GM12878 (cell line): Measurements from ENCODE around the gene CA6. TPM values are rescaled to one million over a fixed set of nuclear protein-coding genes. Genes with fewer than 3 reads are reported as not detected.

Experiments
- ATAC-seq: fragments of 200-7000 bp; cut with Tn5 transposase; 3 replicates; pipeline ENCODE4 v1.9.1; 2020; ENCODE audit warnings: mild to moderate bottlenecking, moderate library complexity
- BruUV-seq: library from RNA; stranded (reverse); fragments of 400-500 nt; replicated peaks from 2 replicates; lab custom pipeline; 2021; lab: Mats Ljungman, UMichigan
- CTCF ChIA-PET: fragments of 300-600 bp; sonication (Branson Sonifier 250); formaldehyde crosslinking; extraction: SDS; loops from one replicate; lab custom pipeline; 2021; ENCODE audit warnings: inconsistent platforms; lab: Yijun Ruan, JAX
- POLR2A ChIA-PET: fragments of 350-600 bp; formaldehyde crosslinking; extraction: SDS; loops from one replicate; lab custom pipeline; 2021; ENCODE audit warnings: inconsistent platforms; lab: Charles Lee
- RAD21 ChIA-PET: fragments of 300-600 bp; sonication (Branson Sonifier 250); formaldehyde crosslinking; loops from one replicate; lab custom pipeline; 2023; ENCODE audit warnings: antibody characterized with exemption; ENCODE audit not compliant: unreplicated experiment; lab: Charles Lee
- SMC1A ChIA-PET: fragments of 300-600 bp; sonication (Branson Sonifier 250); formaldehyde crosslinking; loops from one replicate; lab custom pipeline; 2023; ENCODE audit not compliant: unreplicated experiment, uncharacterized antibody; lab: Charles Lee
- DNase-seq: peaks from one replicate; pipeline ENCODE4 v3.0.0-alpha.2; 2011; ENCODE audit warnings: low read depth, low spot score
- FAIRE-seq: peaks from 3 replicates; lab custom pipeline; 2011; peaks lifted over from hg19 to GRCh38; lab: Jason Lieb, UNC
- H2AFZ ChIP-seq: 2 replicates; pipeline ENCODE4 v1.6.0; 2011; ENCODE audit warnings: low read depth, low read length, control low read depth; ENCODE audit not compliant: control insufficient read depth
- H3K27ac ChIP-seq: 2 replicates; pipeline ENCODE4 v1.5.1; 2011; ENCODE audit warnings: control low read depth; ENCODE audit not compliant: control insufficient read depth, insufficient read depth
- H3K27me3 ChIP-seq, 2 experiments: replicated peaks in 1 of 2; 2 replicates each; pipeline versions ENCODE4 v1.6.0 to v1.6.1; 2011; ENCODE audit warnings: low read length in 1 of 2; ENCODE audit not compliant: control insufficient read depth in 2 of 2, insufficient read depth in 2 of 2
- H3K36me3 ChIP-seq, 2 experiments: 2 replicates each; pipeline ENCODE4 v1.5.1; 2011; ENCODE audit warnings: low read length in 1 of 2; ENCODE audit not compliant: control insufficient read depth in 2 of 2, insufficient read depth in 2 of 2
- H3K4me1 ChIP-seq: 2 replicates; pipeline ENCODE4 v1.6.1; 2011; ENCODE audit warnings: mild to moderate bottlenecking, low read length, moderate library complexity, mixed read lengths; ENCODE audit not compliant: control insufficient read depth, insufficient read depth
- H3K4me2 ChIP-seq: 2 replicates; pipeline ENCODE4 v1.6.0; 2011; ENCODE audit warnings: control low read depth; ENCODE audit not compliant: control insufficient read depth, insufficient read depth
- H3K4me3 ChIP-seq: fragments of 200-600 bp; sonication (generic); 2 replicates; pipeline ENCODE4 v1.5.1; 2016
- H3K79me2 ChIP-seq: 2 replicates; pipeline ENCODE4 v1.6.0; 2011; ENCODE audit warnings: low read length; ENCODE audit not compliant: control insufficient read depth, insufficient read depth
- H3K9ac ChIP-seq: 2 replicates; pipeline ENCODE4 v1.8.0; 2011; ENCODE audit warnings: low read length, control low read depth, mixed read lengths; ENCODE audit not compliant: control insufficient read depth, insufficient read depth
- H3K9me3 ChIP-seq: replicated peaks from 3 replicates; pipeline ENCODE4 v1.5.1; 2011; ENCODE audit warnings: mild to moderate bottlenecking, low read length; ENCODE audit not compliant: control insufficient read depth, insufficient read depth
- H4K20me1 ChIP-seq: 2 replicates; pipeline ENCODE4 v1.6.0; 2011; ENCODE audit not compliant: control insufficient read depth, insufficient read depth
- MEF2B ChIP-seq: fragments of 450-650 bp; IDR thresholded peaks from 2 replicates; pipeline ENCODE4 v1.6.1; 2018; ENCODE audit warnings: mild to moderate bottlenecking, moderate library complexity; ENCODE audit not compliant: partially characterized antibody, poor library complexity, severe bottlenecking
- PAX5 ChIP-seq: IDR thresholded peaks from 2 replicates; pipeline ENCODE4 v1.6.1; 2011; ENCODE audit warnings: low read depth, low read length, borderline replicate concordance
- POU2F2 ChIP-seq: IDR thresholded peaks from 3 replicates; pipeline ENCODE4 v1.6.1; 2011; ENCODE audit warnings: low read depth, mild to moderate bottlenecking, low read length, borderline replicate concordance
- SUPT20H ChIP-seq: IDR thresholded peaks from 2 replicates; pipeline ENCODE4 v1.6.1; 2011; ENCODE audit warnings: low read depth, mild to moderate bottlenecking, low read length, moderate library complexity, borderline replicate concordance; ENCODE audit not compliant: control insufficient read depth
- TARDBP ChIP-seq: IDR thresholded peaks from 2 replicates; pipeline ENCODE4 v1.6.1; 2016; ENCODE audit warnings: borderline replicate concordance
- TCF12 ChIP-seq: IDR thresholded peaks from 2 replicates; pipeline ENCODE4 v1.6.1; 2011; ENCODE audit warnings: low read depth, mild to moderate bottlenecking, low read length
- TCF3 ChIP-seq: IDR thresholded peaks from 2 replicates; pipeline ENCODE4 v1.6.1; 2012; ENCODE audit warnings: low read depth, mild to moderate bottlenecking, low read length, borderline replicate concordance; ENCODE audit not compliant: insufficient read depth
- ZNF592 ChIP-seq: fragments of 450-650 bp; IDR thresholded peaks from 2 replicates; pipeline ENCODE4 v1.6.1; 2017; ENCODE audit warnings: mild to moderate bottlenecking, moderate library complexity
- WGBS: methylation state at CpG from one replicate; pipeline ENCODE4 v1.1.6; 2016; ENCODE audit warnings: low lambda C conversion rate; ENCODE audit not compliant: insufficient replicate concordance, insufficient coverage; ENCODE audit errors: missing lambda C conversion rate; 5-methylcytosine and 5-hydroxymethylcytosine counted together
- in situ Hi-C: fragments of 300-500 bp; cut with MboI; formaldehyde crosslinking; loops from 9 replicates; pipeline ENCODE4 v1.14.3; 2018; ENCODE audit warnings: mixed read lengths
- intact Hi-C: fragments of 100-400 bp; cut with micrococcal nuclease; formaldehyde crosslinking; loops from one replicate; pipeline ENCODE4 v1.14.2; 2022; ENCODE audit not compliant: unreplicated experiment
- polyA plus RNA-seq, 11 experiments: library from polyadenylated mRNA; depleted of rRNA in 4 of 11; unstranded in 6 of 11; stranded (reverse) in 5 of 11; fragments of >200 nt; fragmentation: Nextera tagmentation in 4 of 11; fragmentation: Illumina TruSeq in 1 of 11; extraction: Ambion mirVana in 4 of 11; extraction: Trizol in 1 of 11; gene quantifications; 1 replicate in 1 of 11; 2 replicates in 10 of 11; pipeline versions ENCODE4 v1.2.1 to v1.2.3, GENCODE V29; 2011 to 2016; ENCODE audit warnings: inconsistent platforms in 2 of 11, missing spikeins in 2 of 11, low read depth in 1 of 11
- total RNA-seq, 4 experiments: library from RNA; depleted of rRNA in 3 of 4; stranded (reverse); fragments of >200 nt in 3 of 4; fragmentation: Illumina TruSeq in 1 of 4; extraction: Trizol in 1 of 4; gene quantifications; 2 replicates each; pipeline versions ENCODE4 v1.2.1 to v1.2.3, GENCODE V29; 2013 to 2021
- TF ChIP-seq, protein P1 (sequence below): IDR thresholded peaks from 2 replicates; pipeline ENCODE4 v1.6.1; 2012; ENCODE audit warnings: low read depth, low read length, improper control_type of control experiment

CA6 gene
- total and polyA plus RNA-seq, 10 of the 15 experiments (the other 5 are each of a cell fraction or from before 2014, with no cell fraction given): not detected

DNA sequence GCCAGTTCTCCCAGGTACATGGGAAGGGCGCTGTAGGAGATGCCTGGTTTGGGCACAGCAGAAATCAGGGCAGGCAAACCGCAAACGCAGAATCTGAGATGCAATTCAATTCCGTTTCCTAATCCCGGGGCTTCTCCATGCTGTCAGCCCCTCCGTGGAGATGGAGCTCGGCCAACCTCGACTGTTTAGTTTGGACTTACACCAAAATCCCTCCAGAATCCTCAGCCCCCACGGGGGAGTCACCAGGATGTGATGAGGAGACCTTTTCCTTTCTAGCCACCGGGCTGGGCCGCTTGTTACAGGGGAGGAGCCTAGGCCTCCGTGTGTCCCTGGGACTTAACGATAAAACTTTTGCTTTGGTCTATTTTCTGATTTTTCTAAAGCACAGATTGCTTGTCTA is 72.7 kb downstream of the CA6 start:
- DNase-seq: no peak
- no peaks in the 10 kb centered on the region for H3K36me3 ChIP-seq
- H3K27ac ChIP-seq: no peak overlapping the region
- ChIA-PET RAD21 (no interaction called here), POLR2A (no interaction called here), CTCF (no interaction called here), SMC1A (no interaction called here)
- no peaks in the 10 kb centered on the region for H3K27me3 ChIP-seq
- no peak overlapping the region for H2AFZ ChIP-seq
- no peaks in the 10 kb centered on the region for H3K9me3 ChIP-seq
- H3K79me2 ChIP-seq: no peaks in the 10 kb centered on the region
- no peaks in the 10 kb centered on the region; the same call in 1 of the 2 replicates for H4K20me1 ChIP-seq
- WGBS: 57% methylated on average over 13 of the region's 13 CpGs
- TF ChIP-seq POU2F2 (no peak), MEF2B (no peak), TARDBP (no peak)
- no peak overlapping the region for H3K9ac ChIP-seq
- intact Hi-C loops: no loop called here
- no TSS peak for BruUV-seq
- ATAC-seq: no peak
- no peak overlapping the region for H3K4me2 ChIP-seq
- peaks cover 9% of the 10 kb centered on the region for H3K4me1 ChIP-seq
- H3K4me3 ChIP-seq: no peak overlapping the region
- in situ Hi-C loops: no loop called here
- no peak for FAIRE-seq

- RAD21 ChIA-PET: no interaction called here
- Histone ChIP-seq H3K79me2 (no peaks in the 10 kb centered on the region), H3K4me3 (no peak overlapping the region), H3K4me1 (peaks cover 9% of the 10 kb centered on the region), H3K9me3 (no peaks in the 10 kb centered on the region), H3K9ac (no peak overlapping the region), H2AFZ (no peak overlapping the region), H3K27me3 (no peaks in the 10 kb centered on the region), H3K27ac (no peak overlapping the region), H3K36me3 (no peaks in the 10 kb centered on the region), H4K20me1 (no peaks in the 10 kb centered on the region; the same call in 1 of the 2 replicates), H3K4me2 (no peak overlapping the region)
- FAIRE-seq: no peak
- ATAC-seq: no peak
- POLR2A ChIA-PET: interaction anchor here (1.1 kb wide), 1 partner anchor 9 kb away, joined by 3 read pairs; no protein-coding TSS in a partner anchor
- no peak for DNase-seq
- in situ Hi-C loops (no loop called here), intact Hi-C loops (no loop called here)
- CTCF ChIA-PET: interaction anchor here (0.5 to 2.8 kb wide), 4 partner anchors 12 to 82 kb away, joined by 4 to 8 read pairs (median 4); no protein-coding TSS in a partner anchor
- no TSS peak for BruUV-seq
- WGBS: 33% methylated on average over 3 of the region's 4 CpGs
- SMC1A ChIA-PET: no interaction called here
- TF ChIP-seq PAX5 (no peak), TCF3 (no peak), ZNF592 (no peak), TCF12 (no peak), SUPT20H (no peak)
- TF ChIP-seq, protein P1, sequence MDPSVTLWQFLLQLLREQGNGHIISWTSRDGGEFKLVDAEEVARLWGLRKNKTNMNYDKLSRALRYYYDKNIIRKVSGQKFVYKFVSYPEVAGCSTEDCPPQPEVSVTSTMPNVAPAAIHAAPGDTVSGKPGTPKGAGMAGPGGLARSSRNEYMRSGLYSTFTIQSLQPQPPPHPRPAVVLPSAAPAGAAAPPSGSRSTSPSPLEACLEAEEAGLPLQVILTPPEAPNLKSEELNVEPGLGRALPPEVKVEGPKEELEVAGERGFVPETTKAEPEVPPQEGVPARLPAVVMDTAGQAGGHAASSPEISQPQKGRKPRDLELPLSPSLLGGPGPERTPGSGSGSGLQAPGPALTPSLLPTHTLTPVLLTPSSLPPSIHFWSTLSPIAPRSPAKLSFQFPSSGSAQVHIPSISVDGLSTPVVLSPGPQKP: no peak
These were observed 74.2 kb downstream of the CA6 start for GRCh38 chr1:9019896-9020295.
